Caco-2 (cell line): ENCODE measurements around the gene S100A9. TPM values are rescaled to one million over a fixed set of nuclear protein-coding genes. Genes with fewer than 3 reads are reported as not detected.

ENCODE experiments used
- BruUV-seq: library from RNA; stranded (reverse); fragments of 400-500 nt; replicated peaks from 2 replicates; lab custom pipeline; 2021; lab: Mats Ljungman, UMichigan
- CTCF ChIA-PET: fragments of 300-600 bp; sonication (Branson Sonifier 250); formaldehyde crosslinking; loops from one replicate; lab custom pipeline; 2022; ENCODE audit warnings: antibody characterized with exemption; lab: Charles Lee
- POLR2A ChIA-PET: fragments of 300-600 bp; sonication (Branson Sonifier 250); formaldehyde crosslinking; loops from one replicate; lab custom pipeline; 2022; ENCODE audit warnings: antibody characterized with exemption; lab: Charles Lee
- DNase-seq, 2 experiments: peaks; one replicate each; pipeline versions ENCODE4 v3.0.0 to v3.0.0-alpha.2; 2020 to 2022
- H3K27me3 ChIP-seq: replicated peaks from 2 replicates; pipeline ENCODE4 v1.6.0; 2011; ENCODE audit warnings: low read length; ENCODE audit not compliant: control insufficient read depth, insufficient read depth
- H3K36me3 ChIP-seq: 2 replicates; pipeline ENCODE4 v1.5.1; 2011; ENCODE audit warnings: low read length; ENCODE audit not compliant: control insufficient read depth, insufficient read depth
- H3K4me1 ChIP-seq: fragments of 250-450 bp; sonication (Bioruptor Pico); 2 replicates; pipeline ENCODE4 v1.5.1; 2020; ENCODE audit warnings: mild to moderate bottlenecking
- H3K4me3 ChIP-seq: 2 replicates; pipeline ENCODE4 v1.5.1; 2011; ENCODE audit warnings: low read depth, mild to moderate bottlenecking, control low read depth, low read length
- H3K9me3 ChIP-seq: fragments of 250-450 bp; sonication (Bioruptor Pico); 2 replicates; pipeline ENCODE4 v1.5.1; 2020; ENCODE audit warnings: mild to moderate bottlenecking, moderate library complexity
- H3K27ac Mint-ChIP-seq: one replicate; pipeline ENCODE4 v1.8.0; 2022; ENCODE audit warnings: mixed read lengths; ENCODE audit not compliant: unreplicated experiment
- H3K27me3 Mint-ChIP-seq: one replicate; pipeline ENCODE4 v1.8.0; 2022; ENCODE audit warnings: mixed read lengths; ENCODE audit not compliant: insufficient read depth, unreplicated experiment
- H3K36me3 Mint-ChIP-seq: one replicate; pipeline ENCODE4 v1.8.0; 2022; ENCODE audit warnings: mild to moderate bottlenecking, mixed read lengths; ENCODE audit not compliant: insufficient read depth, unreplicated experiment
- H3K4me1 Mint-ChIP-seq: one replicate; pipeline ENCODE4 v1.8.0; 2022; ENCODE audit warnings: low read depth, mixed read lengths; ENCODE audit not compliant: unreplicated experiment
- H3K4me3 Mint-ChIP-seq: one replicate; pipeline ENCODE4 v1.8.0; 2022; ENCODE audit warnings: mild to moderate bottlenecking, moderate library complexity, mixed read lengths; ENCODE audit not compliant: unreplicated experiment
- H3K9me3 Mint-ChIP-seq: one replicate; pipeline ENCODE4 v1.8.0; 2022; ENCODE audit warnings: mixed read lengths; ENCODE audit not compliant: unreplicated experiment
- CTCF ChIP-seq, 2 experiments: fragments of 200-600 bp in 1 of 2; IDR thresholded peaks; 1 replicate in 1 of 2; 2 replicates in 1 of 2; pipeline versions ENCODE4 v1.5.1 to v1.8.0; 2011 to 2022; ENCODE audit warnings: antibody characterized with exemption in 1 of 2, control low read depth in 1 of 2, inconsistent platforms in 1 of 2, low read depth in 1 of 2, low read length in 1 of 2, mild to moderate bottlenecking in 1 of 2, moderate library complexity in 1 of 2; ENCODE audit not compliant: insufficient read depth in 1 of 2, severe bottlenecking in 1 of 2, unreplicated experiment in 1 of 2
- intact Hi-C: fragments of 100-400 bp; cut with micrococcal nuclease; formaldehyde crosslinking; loops from one replicate; pipeline ENCODE4 v1.10.0; 2022; ENCODE audit not compliant: unreplicated experiment
- total RNA-seq: library from RNA; stranded (reverse); gene quantifications from 2 replicates; pipeline ENCODE4 v1.2.3, GENCODE V29; 2022

S100A9 gene
- total RNA-seq, 1 experiment from 2014 or later: not detected

- H3K27me3 Mint-ChIP-seq: peaks cover 11% of the 10 kb centered on the region
- no TSS peak for BruUV-seq
- H3K36me3 Mint-ChIP-seq: no peaks in the 10 kb centered on the region
- CTCF ChIA-PET: no interaction called here
- TF ChIP-seq CTCF (IDR thresholded peaks at IDR 0.05; ENCODE audit: insufficient read depth in 1 of 2, low read depth in 1 of 2, low read length in 1 of 2, severe bottlenecking in 1 of 2, unreplicated experiment in 1 of 2): no peak
- H3K9me3 Mint-ChIP-seq: peaks cover 14% of the 10 kb centered on the region
- no peak overlapping the region for H3K4me3 Mint-ChIP-seq
- no peak for DNase-seq
- no peaks in the 10 kb centered on the region for H3K36me3 ChIP-seq
- H3K4me1 Mint-ChIP-seq: peaks cover 16% of the 10 kb centered on the region
- H3K27ac Mint-ChIP-seq: no peak overlapping the region
- H3K9me3 ChIP-seq: no peaks in the 10 kb centered on the region
- no peaks in the 10 kb centered on the region for H3K27me3 ChIP-seq
- peaks cover 14% of the 10 kb centered on the region for H3K4me1 ChIP-seq
- intact Hi-C loops: no loop called here
- POLR2A ChIA-PET: no interaction called here
- H3K4me3 ChIP-seq: no peak overlapping the region
Observed at GRCh38 chr1:153336650-153337049, 21.0 kb upstream of the S100A9 start.

GRCh38 chr1:153337980-153338853 is 19.4 kb upstream of the S100A9 start:
- no peak overlapping the region for H3K4me3 ChIP-seq
- Mint-ChIP-seq H3K36me3 (no peaks in the 10 kb centered on the region), H3K4me1 (peaks cover 26% of the 10 kb centered on the region), H3K27me3 (peaks cover 5% of the 10 kb centered on the region), H3K9me3 (peaks cover 14% of the 10 kb centered on the region), H3K27ac (peak overlapping the region; percentile 9), H3K4me3 (peak overlapping the region; percentile 1)
- CTCF ChIA-PET: interaction anchor here (1.2 kb wide), 1 partner anchor 11 kb away, joined by 3 read pairs; the partner anchor contains the start of gene PGLYRP4
- BruUV-seq: no TSS peak
- peaks cover 24% of the 10 kb centered on the region for H3K4me1 ChIP-seq
- no peaks in the 10 kb centered on the region for H3K9me3 ChIP-seq
- intact Hi-C loops: no loop called here
- TF ChIP-seq CTCF (IDR thresholded peaks at IDR 0.05; ENCODE audit: insufficient read depth in 1 of 2, low read depth in 1 of 2, low read length in 1 of 2, severe bottlenecking in 1 of 2, unreplicated experiment in 1 of 2): no peak
- no peaks in the 10 kb centered on the region for H3K27me3 ChIP-seq
- DNase-seq: peak; percentile 52 to 62
- no peaks in the 10 kb centered on the region for H3K36me3 ChIP-seq
- POLR2A ChIA-PET: no interaction called here

- H3K36me3 ChIP-seq: no peaks in the 10 kb centered on the region
- H3K36me3 Mint-ChIP-seq: no peaks in the 10 kb centered on the region
- no peaks in the 10 kb centered on the region for H3K27me3 Mint-ChIP-seq
- no TSS peak for BruUV-seq
- ChIA-PET CTCF (no interaction called here), POLR2A (no interaction called here)
- peaks cover 41% of the 10 kb centered on the region for H3K4me1 Mint-ChIP-seq
- intact Hi-C loops: no loop called here
- no peak overlapping the region for H3K4me3 Mint-ChIP-seq
- no peak for TF ChIP-seq CTCF (IDR thresholded peaks at IDR 0.05; ENCODE audit: insufficient read depth in 1 of 2, low read depth in 1 of 2, low read length in 1 of 2, severe bottlenecking in 1 of 2, unreplicated experiment in 1 of 2)
- no peak overlapping the region for H3K27ac Mint-ChIP-seq
- peaks cover 36% of the 10 kb centered on the region for H3K4me1 ChIP-seq
- DNase-seq: no peak
- H3K9me3 Mint-ChIP-seq: peaks cover 14% of the 10 kb centered on the region
- no peak overlapping the region for H3K4me3 ChIP-seq
- H3K27me3 ChIP-seq: no peaks in the 10 kb centered on the region
- H3K9me3 ChIP-seq: no peaks in the 10 kb centered on the region
Observed at GRCh38 chr1:153339802-153340201, 17.9 kb upstream of the S100A9 start.
